ENCODE measurements around the gene SNRPD3.

Gene SNRPD3

GRCh38 chr22:24580276-24580675 is 24.5 kb downstream of the SNRPD3 start:
- DNase-seq (ENCODE audit: low read depth) = peak; percentile 84
- H3K4me3 ChIP-seq (ENCODE audit: control insufficient read depth, low read depth, low read length) = no peak overlapping the region
- TF ChIP-seq CTCF (conservative IDR thresholded peaks at IDR 0.05; ENCODE audit: control insufficient read depth, insufficient read depth, low read depth, low read length) = no peak

GRCh38 chr22:24582056-24582814 is 26.4 kb downstream of the SNRPD3 start:
- no peak overlapping the region for H3K4me3 ChIP-seq (ENCODE audit: control insufficient read depth, low read depth, low read length)
- no peak for DNase-seq (ENCODE audit: low read depth)
- TF ChIP-seq CTCF (conservative IDR thresholded peaks at IDR 0.05; ENCODE audit: control insufficient read depth, insufficient read depth, low read depth, low read length) = no peak

GRCh38 chr22:24583221-24584165 is 27.7 kb downstream of the SNRPD3 start:
- TF ChIP-seq CTCF (conservative IDR thresholded peaks at IDR 0.05; ENCODE audit: control insufficient read depth, insufficient read depth, low read depth, low read length) = no peak
- DNase-seq (ENCODE audit: low read depth) = no peak
- no peak overlapping the region for H3K4me3 ChIP-seq (ENCODE audit: control insufficient read depth, low read depth, low read length)

GRCh38 chr22:24584166-24584790 is 28.5 kb downstream of the SNRPD3 start:
- no peak for DNase-seq (ENCODE audit: low read depth)
- no peak for TF ChIP-seq CTCF (conservative IDR thresholded peaks at IDR 0.05; ENCODE audit: control insufficient read depth, insufficient read depth, low read depth, low read length)
- no peak overlapping the region for H3K4me3 ChIP-seq (ENCODE audit: control insufficient read depth, low read depth, low read length)

GRCh38 chr22:24584871-24585411 is 29.1 kb downstream of the SNRPD3 start:
- TF ChIP-seq CTCF (conservative IDR thresholded peaks at IDR 0.05; ENCODE audit: control insufficient read depth, insufficient read depth, low read depth, low read length) = no peak
- DNase-seq (ENCODE audit: low read depth) = no peak
- H3K4me3 ChIP-seq (ENCODE audit: control insufficient read depth, low read depth, low read length) = no peak overlapping the region

GRCh38 chr22:24585461-24585860 is 29.7 kb downstream of the SNRPD3 start:
- no peak overlapping the region for H3K4me3 ChIP-seq (ENCODE audit: control insufficient read depth, low read depth, low read length)
- no peak for DNase-seq (ENCODE audit: low read depth)
- no peak for TF ChIP-seq CTCF (conservative IDR thresholded peaks at IDR 0.05; ENCODE audit: control insufficient read depth, insufficient read depth, low read depth, low read length)

Data from fibroblast of mammary gland (primary cell).